Trophoblast cell (in vitro differentiated cells and primary cell): Measurements from ENCODE around the gene APOL2.

Experiments
- DNase-seq, 2 donors: peaks; one replicate each; pipeline ENCODE4 v3.0.0-alpha.2; 2016
- H2AFZ ChIP-seq: 2 replicates; pipeline ENCODE4 v1.6.1; 2013; ENCODE audit warnings: low read length, moderate library complexity, mild to moderate bottlenecking; ENCODE audit not compliant: insufficient read depth, poor library complexity
- H2AK5ac ChIP-seq: 2 replicates; pipeline ENCODE4 v1.6.1; 2013; ENCODE audit warnings: mild to moderate bottlenecking, low read length
- H2BK120ac ChIP-seq: 2 replicates; pipeline ENCODE4 v1.6.1; 2013; ENCODE audit warnings: low read length, mild to moderate bottlenecking, moderate library complexity; ENCODE audit not compliant: insufficient read depth, poor library complexity
- H2BK12ac ChIP-seq: 2 replicates; pipeline ENCODE4 v1.6.1; 2013; ENCODE audit warnings: mild to moderate bottlenecking, low read length, moderate library complexity
- H2BK5ac ChIP-seq: 2 replicates; pipeline ENCODE4 v1.6.1; 2013; ENCODE audit warnings: low read length, low read depth, moderate library complexity, mild to moderate bottlenecking; ENCODE audit not compliant: poor library complexity
- H3K14ac ChIP-seq: 2 replicates; pipeline ENCODE4 v1.6.1; 2013; ENCODE audit warnings: mild to moderate bottlenecking, low read length
- H3K18ac ChIP-seq: 2 replicates; pipeline ENCODE4 v1.6.1; 2013; ENCODE audit warnings: mild to moderate bottlenecking, low read length
- H3K23ac ChIP-seq: 2 replicates; pipeline ENCODE4 v1.6.1; 2013; ENCODE audit warnings: low read length
- H3K27ac ChIP-seq: 2 replicates; pipeline ENCODE4 v1.5.1; 2013; ENCODE audit warnings: low read depth, mild to moderate bottlenecking, inconsistent platforms, low read length, moderate library complexity
- H3K27me3 ChIP-seq: 2 replicates; pipeline ENCODE4 v1.6.1; 2013; ENCODE audit warnings: inconsistent platforms, mild to moderate bottlenecking, low read length, moderate library complexity; ENCODE audit not compliant: insufficient read depth
- H3K36me3 ChIP-seq, 2 experiments: 1 replicate in 1 of 2; 2 replicates in 1 of 2; pipeline ENCODE4 v1.6.1; 2013; ENCODE audit warnings: low read length in 2 of 2, mild to moderate bottlenecking in 2 of 2, moderate library complexity in 1 of 2; ENCODE audit not compliant: insufficient read depth in 2 of 2, control insufficient read depth in 1 of 2
- H3K4ac ChIP-seq: 2 replicates; pipeline ENCODE4 v1.6.1; 2013; ENCODE audit warnings: low read depth, mild to moderate bottlenecking, low read length, moderate library complexity
- H3K4me1 ChIP-seq, 2 experiments: 1 replicate in 1 of 2; 2 replicates in 1 of 2; pipeline ENCODE4 v1.6.1; 2013; ENCODE audit warnings: low read length in 2 of 2, mild to moderate bottlenecking in 2 of 2, moderate library complexity in 1 of 2; ENCODE audit not compliant: insufficient read depth in 2 of 2, control insufficient read depth in 1 of 2
- H3K4me2 ChIP-seq: 2 replicates; pipeline ENCODE4 v1.6.1; 2013; ENCODE audit warnings: inconsistent platforms, mild to moderate bottlenecking, low read length, moderate library complexity
- H3K4me3 ChIP-seq: 2 replicates; pipeline ENCODE4 v1.5.1; 2013; ENCODE audit warnings: mild to moderate bottlenecking, low read depth, low read length, inconsistent platforms
- H3K79me1 ChIP-seq: one replicate; pipeline ENCODE4 v1.6.1; 2013; ENCODE audit warnings: low read length
- H3K79me2 ChIP-seq: 2 replicates; pipeline ENCODE4 v1.6.1; 2013; ENCODE audit warnings: low read length, mild to moderate bottlenecking; ENCODE audit not compliant: control insufficient read depth, insufficient read depth, poor library complexity
- H3K9ac ChIP-seq: 2 replicates; pipeline ENCODE4 v1.6.1; 2013; ENCODE audit warnings: mild to moderate bottlenecking, low read length
- H3K9me3 ChIP-seq: 2 replicates; pipeline ENCODE4 v1.6.1; 2013; ENCODE audit warnings: low read depth, mild to moderate bottlenecking, control low read depth, inconsistent platforms, low read length; ENCODE audit not compliant: insufficient read depth
- H4K12ac ChIP-seq: 2 replicates; pipeline ENCODE4 v1.6.1; 2013; ENCODE audit warnings: low read depth, mild to moderate bottlenecking, low read length, moderate library complexity
- H4K8ac ChIP-seq: 2 replicates; pipeline ENCODE4 v1.6.1; 2013; ENCODE audit warnings: low read depth, mild to moderate bottlenecking, low read length, moderate library complexity
- H4K91ac ChIP-seq: one replicate; pipeline ENCODE4 v1.6.1; 2013; ENCODE audit warnings: low read depth, mild to moderate bottlenecking, low read length, moderate library complexity
- WGBS: extraction: QIAGEN DNeasy Blood & Tissue Kit; methylation state at CpG from one replicate; pipeline ENCODE4 v1.1.7; 2013; ENCODE audit warnings: missing lambda C conversion rate; ENCODE audit not compliant: insufficient read length, insufficient coverage; ENCODE audit errors: extremely low coverage; 5-methylcytosine and 5-hydroxymethylcytosine counted together

Gene APOL2

GRCh38 chr22:36227396-36227795 lies 11.9 kb downstream of the APOL2 start:
- H2BK12ac ChIP-seq: no peak overlapping the region
- no peak for DNase-seq
- peaks cover 5 to 8% of the 10 kb centered on the region in 2 experiments for H3K36me3 ChIP-seq
- no peak overlapping the region for H3K23ac ChIP-seq
- no peak overlapping the region for H2BK5ac ChIP-seq
- no peaks in the 10 kb centered on the region for H3K27me3 ChIP-seq
- H2AK5ac ChIP-seq: no peak overlapping the region
- no peak overlapping the region for H3K4me3 ChIP-seq
- H3K4ac ChIP-seq: no peak overlapping the region
- H3K27ac ChIP-seq: no peak overlapping the region
- no peak overlapping the region for H3K14ac ChIP-seq
- H3K18ac ChIP-seq: no peak overlapping the region
- H2BK120ac ChIP-seq: no peak overlapping the region
- no CpG with 5 or more reads among the region's 9 CpGs for WGBS
- H3K4me2 ChIP-seq: no peak overlapping the region
- H3K9ac ChIP-seq: no peak overlapping the region
- H3K4me1 ChIP-seq: peaks cover 7 to 9% of the 10 kb centered on the region in 2 experiments
- no peaks in the 10 kb centered on the region for H3K79me1 ChIP-seq
- H4K8ac ChIP-seq: no peak overlapping the region
- H2AFZ ChIP-seq: no peak overlapping the region
- H3K9me3 ChIP-seq: peaks cover 5% of the 10 kb centered on the region
- no peak overlapping the region for H4K12ac ChIP-seq
- no peak overlapping the region for H4K91ac ChIP-seq
- H3K79me2 ChIP-seq: no peaks in the 10 kb centered on the region

- Histone ChIP-seq H3K9ac (no peak overlapping the region), H3K4me3 (no peak overlapping the region)
These were observed 13.1 kb downstream of the APOL2 start for GRCh38 chr22:36226189-36226588.

GRCh38 chr22:36225333-36225922 lies 13.9 kb downstream of the APOL2 start:
- Histone ChIP-seq H3K36me3 (peaks cover 5 to 8% of the 10 kb centered on the region in 2 experiments), H3K79me2 (no peaks in the 10 kb centered on the region), H2BK12ac (no peak overlapping the region), H3K4me1 (peaks cover 7 to 9% of the 10 kb centered on the region in 2 experiments), H4K8ac (no peak overlapping the region), H4K91ac (no peak overlapping the region), H3K18ac (no peak overlapping the region), H3K27ac (no peak overlapping the region), H3K4me3 (no peak overlapping the region), H3K4ac (no peak overlapping the region), H3K23ac (no peak overlapping the region), H3K9me3 (peaks cover 5% of the 10 kb centered on the region), H2AK5ac (no peak overlapping the region), H2BK120ac (no peak overlapping the region), H3K27me3 (no peaks in the 10 kb centered on the region), H3K4me2 (no peak overlapping the region), H3K14ac (no peak overlapping the region), H4K12ac (no peak overlapping the region), H3K9ac (no peak overlapping the region), H2AFZ (no peak overlapping the region), H2BK5ac (no peak overlapping the region), H3K79me1 (no peaks in the 10 kb centered on the region)
- DNase-seq: no peak
- WGBS: no CpG with 5 or more reads among the region's 9 CpGs

More at GRCh38 chr22:36226189-36226588, 13.1 kb downstream of the APOL2 start:
- Histone ChIP-seq H4K12ac (no peak overlapping the region), H3K9me3 (peaks cover 5% of the 10 kb centered on the region), H2AFZ (no peak overlapping the region), H4K8ac (no peak overlapping the region), H2BK5ac (no peak overlapping the region), H3K27ac (no peak overlapping the region), H2AK5ac (no peak overlapping the region), H3K14ac (no peak overlapping the region), H3K27me3 (no peaks in the 10 kb centered on the region), H3K23ac (no peak overlapping the region), H3K36me3 (peaks cover 5 to 8% of the 10 kb centered on the region in 2 experiments), H4K91ac (no peak overlapping the region), H3K4me1 (peaks cover 7 to 9% of the 10 kb centered on the region in 2 experiments), H3K4me2 (no peak overlapping the region), H2BK120ac (no peak overlapping the region), H3K79me1 (no peaks in the 10 kb centered on the region), H2BK12ac (no peak overlapping the region), H3K18ac (no peak overlapping the region), H3K79me2 (no peaks in the 10 kb centered on the region), H3K4ac (no peak overlapping the region)
- WGBS: no CpG with 5 or more reads among the region's 5 CpGs
- DNase-seq: no peak

- Histone ChIP-seq H4K8ac (no peak overlapping the region), H3K27me3 (no peaks in the 10 kb centered on the region), H2BK5ac (no peak overlapping the region), H4K91ac (no peak overlapping the region), H4K12ac (no peak overlapping the region), H3K14ac (no peak overlapping the region), H3K4me3 (no peak overlapping the region), H3K18ac (no peak overlapping the region), H3K23ac (no peak overlapping the region), H2AK5ac (no peak overlapping the region), H3K36me3 (peaks cover 5 to 8% of the 10 kb centered on the region in 2 experiments), H3K4ac (no peak overlapping the region), H3K4me2 (no peak overlapping the region), H3K9ac (no peak overlapping the region), H3K9me3 (peaks cover 5% of the 10 kb centered on the region), H3K79me1 (no peaks in the 10 kb centered on the region), H3K4me1 (peaks cover 5 to 9% of the 10 kb centered on the region in 2 experiments), H2AFZ (no peak overlapping the region), H2BK120ac (no peak overlapping the region), H2BK12ac (no peak overlapping the region), H3K79me2 (no peaks in the 10 kb centered on the region), H3K27ac (no peak overlapping the region)
- no CpG with 5 or more reads among the region's 4 CpGs for WGBS
- DNase-seq: peak; percentile 55 to 63
These were observed 15.1 kb downstream of the APOL2 start for GRCh38 chr22:36224245-36224644.
